KOPT-K1 (cell line): ENCODE data around the gene CFAP74.

ENCODE experiments used
- H3K27ac ChIP-seq: fragments of 200-600 bp; sonication (generic); 2 replicates; pipeline ENCODE4 v1.5.1; 2016; ENCODE audit warnings: antibody characterized with exemption, mild to moderate bottlenecking, low read depth, low read length; ENCODE audit not compliant: poor library complexity, severe bottlenecking
- H3K36me3 ChIP-seq: fragments of 200-600 bp; sonication (generic); 2 replicates; pipeline ENCODE4 v1.5.1; 2017; ENCODE audit warnings: antibody characterized with exemption, mild to moderate bottlenecking, low read length, moderate library complexity; ENCODE audit not compliant: insufficient read depth
- H3K9me3 ChIP-seq: fragments of 200-600 bp; sonication (generic); 2 replicates; pipeline ENCODE4 v1.5.1; 2017; ENCODE audit warnings: antibody characterized with exemption, low read length, mild to moderate bottlenecking; ENCODE audit not compliant: insufficient read depth, poor library complexity, severe bottlenecking

Gene CFAP74

DNA sequence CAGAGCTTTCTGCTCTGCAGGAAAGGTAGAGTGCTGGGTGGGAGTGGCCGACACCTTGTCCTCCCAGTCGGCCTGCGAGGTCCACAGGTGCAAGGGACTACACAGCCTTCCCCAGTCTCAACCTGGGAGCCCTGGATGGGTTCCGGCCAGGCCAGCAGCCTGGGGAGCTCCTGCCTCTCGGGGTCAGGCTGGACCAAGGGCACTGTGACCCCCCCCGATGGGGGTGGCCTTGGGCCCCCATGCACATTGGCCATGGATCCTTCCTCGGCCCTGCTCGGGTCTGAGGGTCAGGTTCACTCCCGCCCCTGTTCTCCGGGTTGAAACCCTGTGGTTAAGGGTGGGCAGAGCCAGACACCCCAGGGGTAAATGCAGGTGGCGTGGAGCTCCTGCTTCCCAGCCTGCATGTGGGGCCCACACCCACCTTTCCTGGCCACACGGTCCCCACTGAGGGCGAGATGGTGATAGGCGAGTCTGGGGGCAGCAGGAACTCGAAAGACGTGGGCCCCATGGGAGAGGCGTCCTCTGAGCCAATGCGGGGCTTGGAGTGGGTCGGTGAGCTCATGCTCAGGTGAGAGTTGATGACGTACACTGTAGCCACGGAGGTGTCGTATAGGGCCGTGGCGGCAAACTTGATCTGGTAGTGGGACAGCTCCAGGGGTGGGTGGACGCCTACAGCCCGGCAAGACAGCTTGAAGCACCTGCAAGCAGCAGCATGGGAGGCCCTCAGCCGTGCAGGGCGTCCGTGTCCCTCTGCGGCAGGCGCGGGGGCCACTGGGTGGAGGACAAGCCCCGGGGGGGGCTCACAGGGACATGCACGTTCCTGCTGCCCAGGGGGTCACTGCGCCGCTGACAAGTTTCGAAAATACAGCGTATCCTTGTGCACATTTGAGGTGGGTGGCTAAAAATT, 73.7 kb downstream of the CFAP74 start:
- H3K27ac ChIP-seq: no peak overlapping the region
- peaks cover 10% of the 10 kb centered on the region for H3K9me3 ChIP-seq

DNA sequence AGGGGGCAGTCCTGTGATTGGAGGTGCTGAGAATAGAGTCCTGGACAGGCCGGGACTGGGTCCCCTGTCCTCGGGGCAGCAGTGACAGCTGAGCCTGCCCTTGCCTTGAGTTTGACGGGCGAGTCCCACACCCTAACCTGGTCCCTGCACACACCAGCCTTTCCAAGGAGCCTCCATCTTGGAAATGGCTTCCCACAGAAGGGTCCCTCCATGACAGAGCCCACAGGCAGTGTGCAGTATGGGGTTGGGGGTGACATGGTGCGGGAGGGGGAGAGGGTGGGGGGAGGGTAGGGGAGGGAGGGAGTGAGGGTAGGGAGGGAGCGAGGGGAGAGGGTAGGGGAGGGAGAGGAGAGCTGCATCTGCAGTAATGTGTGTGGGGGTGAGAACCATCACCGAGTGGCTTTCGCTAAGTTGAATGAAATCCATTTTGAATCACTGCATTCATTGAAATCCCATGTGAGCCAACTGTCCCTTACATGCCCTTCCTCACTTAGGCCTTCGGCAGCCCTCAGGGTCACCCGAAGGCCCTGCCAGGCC, 74.4 kb downstream of the CFAP74 start:
- no peak overlapping the region for H3K27ac ChIP-seq

More for the DNA sequence above, 73.7 kb downstream of the CFAP74 start:
- H3K36me3 ChIP-seq: no peaks in the 10 kb centered on the region

DNA sequence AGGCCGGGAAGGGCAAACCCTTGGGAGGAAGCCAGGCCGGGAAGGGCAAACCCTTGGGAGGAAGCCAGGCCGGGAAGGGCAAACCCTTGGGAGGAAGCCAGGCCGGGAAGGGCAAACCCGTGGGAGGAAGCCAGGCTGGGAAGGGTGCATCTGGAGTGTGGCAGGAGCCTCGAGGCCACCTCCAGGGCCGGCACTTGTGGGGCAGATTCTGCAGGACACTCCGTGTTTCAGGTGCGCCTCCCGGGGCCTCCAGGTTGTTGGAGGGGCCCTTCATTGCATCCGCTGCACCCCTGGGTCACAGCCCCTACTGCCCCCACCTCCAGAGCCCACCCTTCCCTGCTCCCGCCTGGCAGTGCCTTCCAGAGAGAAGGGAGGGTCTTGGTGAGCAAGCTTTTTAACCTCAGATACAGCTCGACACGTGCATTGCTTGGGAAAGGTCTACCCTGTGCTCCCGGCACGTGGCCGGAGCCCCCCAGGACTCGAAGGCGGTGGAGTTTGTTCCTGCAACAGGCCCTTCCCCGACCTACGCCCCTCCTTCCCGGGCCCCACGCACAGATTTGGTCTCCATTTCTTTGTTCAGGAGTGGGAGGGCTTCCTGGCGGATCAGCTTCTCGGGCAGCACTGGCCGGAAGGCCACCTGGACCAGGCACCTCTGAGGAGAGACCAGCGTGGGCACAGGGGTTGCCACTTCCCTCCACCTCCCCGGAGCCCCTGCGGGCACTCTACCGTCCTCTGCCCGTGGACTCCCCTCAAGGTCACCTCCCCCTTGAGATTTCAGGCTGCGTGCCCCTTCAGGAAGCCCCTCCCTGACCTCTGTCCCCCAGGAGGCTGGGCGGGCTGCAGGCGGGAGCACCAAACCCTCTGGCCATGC, 75.1 kb downstream of the CFAP74 start:
- Histone ChIP-seq H3K36me3 (no peaks in the 10 kb centered on the region), H3K9me3 (no peaks in the 10 kb centered on the region), H3K27ac (no peak overlapping the region)

More for the DNA sequence above, 74.4 kb downstream of the CFAP74 start:
- Histone ChIP-seq H3K9me3 (peaks cover 6% of the 10 kb centered on the region), H3K36me3 (no peaks in the 10 kb centered on the region)

DNA sequence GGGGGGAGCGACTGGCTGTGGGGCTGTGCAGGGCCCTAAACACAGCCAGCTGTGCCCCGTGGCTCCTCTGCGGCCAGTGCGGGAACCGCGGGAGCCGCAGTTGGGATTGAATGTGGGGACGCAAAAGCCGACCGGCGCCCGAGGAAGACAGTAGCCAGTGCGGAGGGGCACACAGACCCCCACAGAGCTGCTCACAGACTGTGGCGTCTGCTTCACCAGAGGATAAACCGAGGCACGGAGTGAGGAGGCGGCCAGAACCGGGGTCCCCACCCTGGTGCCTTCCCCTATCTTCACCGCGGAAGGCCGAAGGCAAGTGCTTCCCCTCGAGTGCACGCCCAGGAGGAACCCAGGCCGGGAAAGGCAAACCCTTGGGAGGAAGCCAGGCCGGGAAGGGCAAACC, 75.8 kb downstream of the CFAP74 start:
- no peak overlapping the region for H3K27ac ChIP-seq
- H3K36me3 ChIP-seq: no peaks in the 10 kb centered on the region

DNA sequence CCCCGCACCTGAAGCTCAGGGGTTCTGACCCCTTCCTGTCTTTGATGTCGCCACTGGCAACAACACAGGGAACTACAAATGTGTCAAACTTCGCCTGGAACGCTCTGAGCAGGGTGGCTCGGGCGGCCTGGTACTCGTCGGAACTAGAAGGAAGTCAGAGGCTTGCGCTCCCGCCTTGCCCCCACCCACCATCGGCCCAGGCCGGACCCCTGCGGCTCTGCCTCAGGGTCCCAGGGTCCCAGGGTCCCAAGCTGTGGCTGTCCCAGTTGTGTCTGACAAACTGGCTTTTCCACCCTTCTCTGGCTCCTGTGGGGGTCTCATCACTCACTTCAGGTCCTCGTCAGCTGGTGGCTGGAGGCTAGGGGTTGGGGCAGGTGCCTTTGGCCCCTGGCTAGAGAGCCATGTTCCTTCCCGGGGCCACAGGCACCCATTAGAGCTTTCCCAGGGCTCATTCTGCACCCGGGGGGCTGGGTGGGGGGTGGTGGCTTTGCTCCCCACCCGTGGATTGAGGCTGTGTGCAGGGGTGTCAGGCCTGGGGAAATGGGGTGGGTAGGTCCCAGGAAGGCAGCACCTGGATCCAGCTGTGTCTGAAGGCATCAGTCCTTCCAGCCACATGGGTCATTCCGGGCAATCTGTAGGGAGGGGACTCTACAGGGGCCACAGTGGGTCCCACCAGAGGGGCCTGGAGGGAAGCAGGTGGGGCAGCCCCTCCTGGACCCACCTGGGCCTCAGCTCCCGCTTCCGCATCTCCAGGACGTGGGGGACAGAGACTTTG, 76.5 kb downstream of the CFAP74 start:
- H3K9me3 ChIP-seq: no peaks in the 10 kb centered on the region
- H3K36me3 ChIP-seq: no peaks in the 10 kb centered on the region
- H3K27ac ChIP-seq: no peak overlapping the region

More for the DNA sequence above, 75.8 kb downstream of the CFAP74 start:
- no peaks in the 10 kb centered on the region for H3K9me3 ChIP-seq

DNA sequence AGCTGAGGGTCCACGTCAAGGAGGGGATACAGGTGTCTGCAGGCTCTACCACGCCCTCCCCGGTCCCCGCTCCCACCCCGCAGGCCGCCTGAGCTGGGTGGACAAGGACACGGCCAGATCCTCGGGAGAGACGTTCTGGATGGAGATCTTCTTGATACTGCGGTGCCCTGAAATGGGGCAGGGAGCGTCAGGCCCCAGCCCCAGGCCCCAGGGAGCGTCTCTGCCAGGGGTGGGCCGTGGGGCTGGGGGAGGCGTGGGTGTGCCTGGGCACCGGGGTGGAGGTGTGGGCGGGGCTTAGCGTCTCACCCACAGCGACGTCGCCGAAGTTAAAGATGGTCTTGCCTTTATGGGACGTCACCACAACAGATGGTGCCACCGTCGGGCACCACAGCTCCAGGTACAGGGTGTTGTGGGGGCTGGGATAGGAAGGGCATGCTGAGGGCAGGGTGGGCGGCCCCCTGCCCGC, 77.2 kb downstream of the CFAP74 start:
- Histone ChIP-seq H3K36me3 (no peaks in the 10 kb centered on the region), H3K9me3 (no peaks in the 10 kb centered on the region), H3K27ac (no peak overlapping the region)

DNA sequence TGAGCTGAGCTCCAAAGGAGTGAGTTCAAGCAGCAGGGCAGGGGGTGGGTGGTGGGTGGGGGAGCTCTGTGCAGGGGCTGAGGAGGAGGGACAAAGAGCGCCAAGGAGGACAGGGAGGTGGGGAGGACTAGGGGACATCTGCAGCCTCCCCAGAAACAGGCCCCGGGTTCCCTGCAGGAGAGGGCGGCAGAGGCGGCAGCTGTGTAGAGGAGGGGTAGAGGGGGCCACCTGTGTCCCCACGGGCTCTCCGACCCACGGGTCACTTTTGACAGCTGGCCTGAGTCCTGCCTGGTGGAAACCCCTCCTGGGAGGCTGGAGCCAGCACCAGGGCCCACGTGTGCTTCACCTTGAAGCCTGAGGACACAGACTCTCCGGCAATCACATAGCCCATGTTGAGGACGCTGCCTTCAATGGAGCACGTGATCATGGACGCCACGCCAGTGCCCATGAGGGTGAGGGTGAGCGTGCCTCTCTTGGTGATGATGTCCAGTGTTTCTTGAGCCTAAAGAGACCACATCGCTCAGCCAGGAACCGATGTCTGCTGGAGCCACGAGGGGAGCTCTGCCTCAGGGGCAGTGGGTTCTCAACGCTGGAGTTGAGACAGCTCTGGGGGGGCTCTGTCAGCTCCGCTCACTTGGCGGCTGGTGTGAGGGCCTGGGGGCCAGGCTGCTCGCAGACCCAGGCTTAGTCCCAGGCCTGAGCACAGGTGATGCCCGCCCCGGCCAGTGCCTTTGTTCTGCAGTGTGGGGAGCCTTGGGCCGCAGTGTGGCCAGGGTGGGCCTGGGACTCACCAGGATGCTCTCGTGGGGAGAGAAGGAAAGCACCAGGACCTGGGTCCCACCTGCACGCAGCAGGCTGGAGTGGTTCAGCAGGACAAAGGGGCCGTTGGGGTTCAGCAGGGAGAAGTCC, 77.9 kb downstream of the CFAP74 start:
- H3K27ac ChIP-seq: no peak overlapping the region
- no peaks in the 10 kb centered on the region for H3K9me3 ChIP-seq
- no peaks in the 10 kb centered on the region for H3K36me3 ChIP-seq

DNA sequence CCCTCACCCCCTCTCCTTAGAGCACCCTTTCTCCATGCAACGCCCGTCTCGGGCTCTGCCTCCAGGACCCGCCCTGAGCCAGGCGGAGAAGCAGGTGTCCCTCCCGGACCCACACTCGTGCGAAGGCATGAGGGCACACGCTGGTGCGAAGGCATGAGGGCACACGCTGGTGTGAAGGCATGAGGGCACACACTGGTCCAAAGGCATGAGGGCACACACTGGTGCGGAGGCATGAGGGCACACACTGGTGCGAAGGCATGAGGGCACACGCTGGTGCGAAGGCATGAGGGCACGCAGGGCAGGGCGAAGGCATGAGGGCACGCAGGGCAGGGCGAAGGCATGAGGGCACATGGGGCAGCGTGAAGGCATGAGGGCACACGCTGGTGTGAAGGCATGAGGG, 78.7 kb downstream of the CFAP74 start:
- no peaks in the 10 kb centered on the region for H3K36me3 ChIP-seq
- no peaks in the 10 kb centered on the region for H3K9me3 ChIP-seq
- H3K27ac ChIP-seq: no peak overlapping the region

DNA sequence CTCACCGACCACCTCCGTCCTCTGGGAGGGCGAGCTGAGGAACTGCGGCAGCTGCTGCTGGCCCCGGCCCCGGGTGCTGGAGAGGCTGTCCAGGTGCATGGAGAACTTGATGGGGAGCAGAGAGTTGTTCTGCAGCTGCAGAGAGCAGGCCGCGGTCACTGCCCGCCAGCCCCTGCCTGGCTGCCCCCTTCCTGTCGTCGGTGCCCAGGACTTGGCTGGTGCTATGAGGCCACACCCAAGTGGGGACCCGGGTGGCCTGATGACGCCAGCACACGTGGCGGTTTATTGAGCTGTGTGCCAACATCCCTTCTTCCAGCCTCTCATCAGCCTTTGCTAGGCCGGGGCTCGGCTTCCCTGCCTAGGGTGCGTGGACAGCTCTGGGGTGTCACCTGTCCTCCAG, 79.2 kb downstream of the CFAP74 start:
- Histone ChIP-seq H3K27ac (no peak overlapping the region), H3K36me3 (no peaks in the 10 kb centered on the region), H3K9me3 (no peaks in the 10 kb centered on the region)

DNA sequence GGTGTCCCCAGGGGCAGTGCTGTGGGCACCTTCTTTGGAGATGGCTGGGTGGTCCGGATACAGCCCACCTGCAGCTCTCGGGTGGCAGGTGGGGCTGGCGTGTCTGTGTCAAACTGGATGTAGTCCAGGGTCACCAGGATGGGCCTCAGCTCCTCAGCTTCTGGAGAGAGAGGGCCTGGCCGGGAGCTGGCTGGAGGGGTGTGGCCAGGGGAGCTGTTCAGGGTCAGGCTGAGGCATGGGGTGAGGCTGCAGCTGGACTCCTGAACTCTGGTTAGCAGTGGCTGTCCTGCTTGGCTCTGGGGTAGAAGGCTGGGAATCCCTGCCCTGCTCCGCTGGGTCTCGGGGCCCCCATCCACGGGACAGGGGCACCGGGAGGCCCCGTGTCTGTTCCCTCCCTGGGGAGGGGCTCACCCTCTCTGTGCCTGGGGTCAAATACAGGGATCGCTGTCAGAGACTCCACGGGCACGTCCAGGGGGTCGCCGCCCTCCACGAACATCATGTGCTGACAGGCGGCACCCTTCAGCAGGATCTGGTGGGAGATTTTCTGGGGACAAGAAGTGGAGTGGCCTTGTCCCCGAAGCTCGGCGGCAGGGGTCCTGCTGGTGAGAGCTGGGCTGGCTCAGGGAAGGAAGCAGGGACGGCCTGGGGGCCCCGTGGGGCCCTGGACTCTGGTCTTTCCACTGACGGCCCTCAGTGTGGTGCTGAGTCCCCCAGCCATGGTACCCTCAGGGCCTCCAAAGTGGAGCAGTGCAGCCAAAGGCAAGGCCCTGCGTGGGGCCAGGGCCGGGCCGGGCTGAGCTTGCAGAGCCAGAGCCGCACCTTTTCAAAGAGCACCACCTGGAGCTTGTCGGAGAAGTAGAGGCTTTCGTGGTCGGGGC, 80.4 kb downstream of the CFAP74 start:
- no peaks in the 10 kb centered on the region for H3K9me3 ChIP-seq
- H3K27ac ChIP-seq: no peak overlapping the region
- no peaks in the 10 kb centered on the region for H3K36me3 ChIP-seq

DNA sequence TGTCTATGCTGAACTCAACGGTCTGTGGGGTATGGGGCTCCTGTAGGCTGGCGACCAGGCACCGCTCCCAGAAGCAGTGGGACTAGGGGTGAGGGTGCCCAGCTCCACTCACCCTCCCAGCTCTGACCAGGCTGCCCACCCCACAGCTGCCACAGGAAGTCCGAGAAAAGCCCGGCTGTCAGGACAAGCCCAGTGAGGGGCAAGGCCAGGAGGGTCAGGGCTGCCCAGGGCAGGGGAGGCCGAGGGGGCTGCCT, 81.0 kb downstream of the CFAP74 start:
- no peaks in the 10 kb centered on the region for H3K9me3 ChIP-seq
- no peaks in the 10 kb centered on the region for H3K36me3 ChIP-seq
- no peak overlapping the region for H3K27ac ChIP-seq

DNA sequence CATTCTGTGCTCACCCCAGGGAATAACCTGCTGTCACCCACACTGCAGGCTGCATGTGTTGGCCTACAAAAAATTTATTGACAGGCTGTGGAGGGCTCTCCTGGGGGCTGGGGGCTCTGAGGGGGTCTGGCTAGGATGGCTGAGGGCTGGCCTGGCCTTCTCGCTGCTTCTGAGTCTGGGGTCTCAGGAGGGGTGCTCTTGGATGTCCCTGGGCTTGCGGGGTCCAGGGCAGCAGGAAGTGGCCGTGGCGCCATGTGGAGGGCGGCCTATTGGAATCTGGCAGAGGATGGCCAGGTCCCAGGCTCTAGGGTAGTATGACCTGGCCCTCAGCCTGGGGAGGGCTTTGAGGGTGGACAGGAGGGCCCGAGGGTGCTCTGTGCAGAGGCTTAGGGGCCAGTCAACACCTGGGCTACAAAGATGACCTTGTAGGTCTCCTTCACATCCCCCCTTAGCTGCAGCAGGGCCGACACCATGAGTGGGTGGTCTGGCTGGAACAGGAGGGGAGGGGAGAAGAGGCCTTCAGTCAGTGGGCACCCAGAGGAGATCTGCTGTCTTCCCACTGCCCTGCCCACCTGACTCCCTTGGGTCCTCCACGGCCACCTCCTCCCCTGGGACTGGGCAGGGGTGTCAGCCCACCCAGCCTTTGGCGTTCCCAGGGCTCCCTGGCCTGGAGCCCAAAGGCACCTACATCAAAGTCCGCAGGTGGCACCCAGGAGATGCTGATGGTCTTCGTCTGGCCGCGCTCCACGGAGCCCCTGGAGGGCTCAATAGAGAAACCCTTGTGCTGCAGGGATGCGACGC, 81.5 kb downstream of the CFAP74 start:
- no peaks in the 10 kb centered on the region for H3K36me3 ChIP-seq
- no peak overlapping the region for H3K27ac ChIP-seq
- H3K9me3 ChIP-seq: no peaks in the 10 kb centered on the region

DNA sequence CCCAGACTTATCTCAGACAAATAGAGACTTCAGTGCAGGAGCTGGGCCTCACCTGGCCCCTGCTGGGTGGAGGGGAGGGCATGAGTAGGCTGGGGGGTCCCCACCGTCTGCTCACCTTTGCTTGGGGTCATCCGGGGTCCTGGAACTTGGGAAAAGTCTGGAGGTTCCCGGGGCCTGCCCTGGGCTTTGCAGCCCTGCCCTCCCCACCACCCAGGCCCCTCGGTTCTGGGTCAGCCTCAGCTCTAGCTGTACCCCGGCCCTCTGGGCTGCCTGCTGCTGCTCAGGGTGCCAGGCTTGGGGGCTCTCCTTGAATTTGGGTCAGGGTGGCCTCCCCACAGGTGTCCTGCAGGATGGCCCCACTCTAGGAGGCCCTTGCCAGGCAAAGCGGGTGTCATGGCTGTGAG, 82.1 kb downstream of the CFAP74 start:
- no peaks in the 10 kb centered on the region for H3K36me3 ChIP-seq
- no peak overlapping the region for H3K27ac ChIP-seq
- no peaks in the 10 kb centered on the region for H3K9me3 ChIP-seq
